Epithelial cell of proximal tubule (primary cell): ENCODE measurements around the gene PRDM16. TPM values are rescaled to one million over a fixed set of nuclear protein-coding genes. Genes with fewer than 3 reads are reported as not detected.

ENCODE experiments used
- DNase-seq: peaks from one replicate; pipeline ENCODE4 v3.0.0-alpha.2; 2011; ENCODE audit warnings: low read depth
- H3K4me3 ChIP-seq: 2 replicates; pipeline ENCODE4 v1.5.1; 2011; ENCODE audit warnings: low read depth, mild to moderate bottlenecking, low read length
- CTCF ChIP-seq: conservative IDR thresholded peaks from 2 replicates; pipeline ENCODE4 v1.5.1; 2012; ENCODE audit warnings: low read depth, mild to moderate bottlenecking, low read length
- total RNA-seq: library from RNA; depleted of rRNA; stranded (reverse); fragments of >200 nt; gene quantifications from 2 replicates; pipeline ENCODE4 v1.2.3, GENCODE V29; 2015

The PRDM16 gene
- total RNA-seq, 1 donor from 2014 or later: 0.06 TPM

- H3K4me3 ChIP-seq: no peak overlapping the region
- no peak for TF ChIP-seq CTCF
- no peak for DNase-seq
These were observed 9.9 kb downstream of the PRDM16 start for GRCh38 chr1:3078871-3079270.

- no peak for DNase-seq
- H3K4me3 ChIP-seq: no peak overlapping the region
- TF ChIP-seq CTCF: no peak
These were observed 10.5 kb downstream of the PRDM16 start for GRCh38 chr1:3079381-3080052.

- no peak for DNase-seq
- no peak for TF ChIP-seq CTCF
- H3K4me3 ChIP-seq: no peak overlapping the region
These were observed 11.3 kb downstream of the PRDM16 start for GRCh38 chr1:3080053-3080955.

GRCh38 chr1:3081171-3081683, 12.2 kb downstream of the PRDM16 start:
- no peak for TF ChIP-seq CTCF
- no peak for DNase-seq
- no peak overlapping the region for H3K4me3 ChIP-seq

GRCh38 chr1:3082051-3082450, 13.0 kb downstream of the PRDM16 start:
- H3K4me3 ChIP-seq: no peak overlapping the region
- no peak for TF ChIP-seq CTCF
- no peak for DNase-seq

- no peak overlapping the region for H3K4me3 ChIP-seq
- no peak for TF ChIP-seq CTCF
- DNase-seq: no peak
These were observed 13.8 kb downstream of the PRDM16 start for GRCh38 chr1:3082571-3083516.
